Right lobe of liver (tissue), 4 donors: Measurements from ENCODE around the gene CFAP43.

Source experiments
- POLR2A ChIP-seq: fragments of 450-650 bp; IDR thresholded peaks from one replicate; pipeline ENCODE4 v1.6.1; 2017; ENCODE audit warnings: antibody characterized with exemption, mild to moderate bottlenecking
- TF ChIP-seq, protein P1 (sequence below), 4 donors: fragments of 200-600 bp in 3 of 4; fragments of 450-650 bp in 1 of 4; IDR thresholded peaks; one replicate each; pipeline versions ENCODE4 v1.5.1 to v1.8.0; 2016 to 2022; ENCODE audit warnings: antibody characterized with exemption in 4 of 4, mild to moderate bottlenecking in 2 of 4
- donor health status: DM: no; HTN: no; CAD: no.
- donor health status: DM: no; HTN: no; CAD: no.
- donor health status: DM: no; HTN: yes; CAD: no.

DNA sequence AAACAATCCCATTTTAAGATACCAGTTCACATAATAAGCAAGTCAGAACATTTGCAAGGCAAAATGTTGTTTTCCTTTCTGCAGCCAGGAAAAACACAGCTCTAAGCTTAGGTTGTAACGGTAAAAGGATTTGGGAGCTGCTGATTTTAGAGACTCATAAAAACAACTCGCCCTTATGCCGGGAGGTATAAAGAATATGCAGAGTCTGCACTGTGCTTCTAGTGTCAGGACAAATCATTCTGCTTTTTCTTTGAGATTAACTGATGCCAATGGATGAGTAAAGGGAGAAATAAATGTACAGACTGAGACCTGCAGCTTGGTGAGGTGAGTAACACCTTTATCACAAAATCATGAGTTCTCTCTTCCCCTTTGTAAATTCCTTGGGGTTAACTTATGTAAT, 112.2 kb downstream of the CFAP43 start:
- TF ChIP-seq, protein P1, sequence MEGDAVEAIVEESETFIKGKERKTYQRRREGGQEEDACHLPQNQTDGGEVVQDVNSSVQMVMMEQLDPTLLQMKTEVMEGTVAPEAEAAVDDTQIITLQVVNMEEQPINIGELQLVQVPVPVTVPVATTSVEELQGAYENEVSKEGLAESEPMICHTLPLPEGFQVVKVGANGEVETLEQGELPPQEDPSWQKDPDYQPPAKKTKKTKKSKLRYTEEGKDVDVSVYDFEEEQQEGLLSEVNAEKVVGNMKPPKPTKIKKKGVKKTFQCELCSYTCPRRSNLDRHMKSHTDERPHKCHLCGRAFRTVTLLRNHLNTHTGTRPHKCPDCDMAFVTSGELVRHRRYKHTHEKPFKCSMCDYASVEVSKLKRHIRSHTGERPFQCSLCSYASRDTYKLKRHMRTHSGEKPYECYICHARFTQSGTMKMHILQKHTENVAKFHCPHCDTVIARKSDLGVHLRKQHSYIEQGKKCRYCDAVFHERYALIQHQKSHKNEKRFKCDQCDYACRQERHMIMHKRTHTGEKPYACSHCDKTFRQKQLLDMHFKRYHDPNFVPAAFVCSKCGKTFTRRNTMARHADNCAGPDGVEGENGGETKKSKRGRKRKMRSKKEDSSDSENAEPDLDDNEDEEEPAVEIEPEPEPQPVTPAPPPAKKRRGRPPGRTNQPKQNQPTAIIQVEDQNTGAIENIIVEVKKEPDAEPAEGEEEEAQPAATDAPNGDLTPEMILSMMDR (IDR thresholded peaks at IDR 0.05) = no peak
- no peak for TF ChIP-seq POLR2A
